Stimulated activated CD4-positive, alpha-beta T cell treated with anti-CD3 and anti-CD28 coated beads, Interleukin-2, amount 100 ng/mL, for 4 hours (primary cell): ENCODE data around the gene PRXL2B.
"Not testable (repeated sequence)": the region's sequence is repeated elsewhere in the genome, so short reads cannot be mapped to it uniquely, and the experiment has no call there.

Source experiments
- DNase-seq: peaks from one replicate; pipeline ENCODE4 v3.0.0-alpha.2; 2020; ENCODE audit warnings: low read depth

PRXL2B gene

GRCh38 chr1:2564006-2564814, 22.4 kb upstream of the PRXL2B start:
- DNase-seq, result no peak

GRCh38 chr1:2564815-2565374, 21.7 kb upstream of the PRXL2B start:
- no peak for DNase-seq

GRCh38 chr1:2566101-2567045, 20.2 kb upstream of the PRXL2B start:
- DNase-seq, result no peak

GRCh38 chr1:2567083-2567679, 19.4 kb upstream of the PRXL2B start:
- DNase-seq, result no peak

- not testable (repeated sequence) for DNase-seq
Measured at GRCh38 chr1:2568187-2568816, 18.3 kb upstream of the PRXL2B start.

- no peak for DNase-seq
Measured at GRCh38 chr1:2569060-2569459, 17.5 kb upstream of the PRXL2B start.

GRCh38 chr1:2569703-2570102, 16.9 kb upstream of the PRXL2B start:
- DNase-seq, result not testable (repeated sequence)

- DNase-seq, result no peak
Measured at GRCh38 chr1:2570332-2570731, 16.2 kb upstream of the PRXL2B start.

- no peak for DNase-seq
Measured at GRCh38 chr1:2571348-2571747, 15.2 kb upstream of the PRXL2B start.

GRCh38 chr1:2573250-2573920, 13.2 kb upstream of the PRXL2B start:
- DNase-seq, result no peak

- no peak for DNase-seq
Measured at GRCh38 chr1:2574350-2574749, 12.2 kb upstream of the PRXL2B start.

- DNase-seq, result no peak
Measured at GRCh38 chr1:2575801-2576663, 10.5 kb upstream of the PRXL2B start.

GRCh38 chr1:2577565-2578075, 9.0 kb upstream of the PRXL2B start:
- not testable (repeated sequence) for DNase-seq

- DNase-seq, result no peak
Measured at GRCh38 chr1:2578758-2579118, 7.8 kb upstream of the PRXL2B start.

- DNase-seq, result no peak
Measured at GRCh38 chr1:2580691-2581090, 5.9 kb upstream of the PRXL2B start.

GRCh38 chr1:2582391-2582790, 4.2 kb upstream of the PRXL2B start:
- DNase-seq, result no peak

GRCh38 chr1:2583331-2583791, 3.2 kb upstream of the PRXL2B start:
- no peak for DNase-seq

GRCh38 chr1:2583871-2584351, 2.7 kb upstream of the PRXL2B start:
- no peak for DNase-seq

- DNase-seq, result no peak
Measured at GRCh38 chr1:2584686-2585317, 1.8 kb upstream of the PRXL2B start.
